Activated gamma-delta T cell treated with anti-CD3 and anti-CD28 coated beads, Interleukin-2, amount 50 U/mL, for 16 hours (primary cell): ENCODE measurements around the gene TIAL1.
"Not testable (repeated sequence)": the region's sequence is repeated elsewhere in the genome, so short reads cannot be mapped to it uniquely, and the experiment has no call there.

ENCODE experiments used
- DNase-seq: peaks from one replicate; pipeline ENCODE4 v3.0.0-alpha.2; 2020; ENCODE audit warnings: low read depth

TIAL1 gene

DNA sequence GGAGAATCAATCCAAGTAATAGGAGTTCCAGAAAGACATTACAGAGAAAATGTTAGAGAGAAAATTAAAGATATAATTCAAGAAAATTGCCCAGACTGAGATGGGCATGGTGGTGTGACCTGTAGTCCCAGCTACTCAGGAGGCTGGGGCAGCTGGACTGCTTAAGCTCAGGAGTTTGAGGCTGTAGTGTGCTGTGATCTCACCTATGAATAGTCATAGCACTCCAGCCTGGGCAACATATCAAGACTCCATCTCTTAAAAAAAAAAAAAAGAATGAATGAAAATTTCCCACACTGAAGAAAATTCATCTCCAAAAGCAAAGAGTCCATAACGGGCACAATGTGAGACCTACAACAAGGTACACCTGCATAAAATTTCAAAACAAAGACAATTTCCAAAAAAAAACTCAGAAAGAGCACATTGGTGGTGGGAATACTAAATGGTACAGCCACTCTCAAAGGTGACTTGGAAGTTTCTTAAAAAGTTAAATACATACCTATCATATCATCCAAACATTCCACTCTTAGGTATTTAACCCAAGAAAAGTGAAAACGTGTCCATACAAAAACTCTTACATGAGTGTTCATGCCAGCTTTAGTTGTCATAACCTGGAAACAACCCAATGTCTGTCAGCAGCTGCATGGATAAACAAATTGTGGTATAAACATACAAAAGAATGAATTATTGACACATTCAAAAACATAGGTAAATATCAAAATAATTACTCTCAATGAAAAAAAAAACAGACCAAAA, 47.3 kb downstream of the TIAL1 start:
- DNase-seq = no peak

DNA sequence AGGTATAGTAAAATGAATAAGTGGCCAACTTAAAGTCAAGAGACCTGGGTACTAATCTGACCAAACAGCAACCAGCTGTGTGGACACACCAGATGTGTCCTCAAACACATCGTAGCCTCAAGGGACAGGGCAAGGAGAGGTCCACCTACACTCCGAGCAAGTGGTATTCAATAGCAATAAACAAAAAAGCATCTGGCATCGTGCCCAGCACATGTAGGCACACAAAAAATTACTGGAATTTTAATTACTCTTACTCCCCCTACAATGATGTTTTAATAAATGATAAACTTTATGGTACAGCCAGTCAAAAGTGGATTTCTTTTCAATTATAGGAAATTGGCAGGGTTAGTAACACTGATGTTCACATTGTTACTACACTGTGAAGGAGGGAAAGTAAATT, 50.8 kb downstream of the TIAL1 start:
- no peak for DNase-seq

DNA sequence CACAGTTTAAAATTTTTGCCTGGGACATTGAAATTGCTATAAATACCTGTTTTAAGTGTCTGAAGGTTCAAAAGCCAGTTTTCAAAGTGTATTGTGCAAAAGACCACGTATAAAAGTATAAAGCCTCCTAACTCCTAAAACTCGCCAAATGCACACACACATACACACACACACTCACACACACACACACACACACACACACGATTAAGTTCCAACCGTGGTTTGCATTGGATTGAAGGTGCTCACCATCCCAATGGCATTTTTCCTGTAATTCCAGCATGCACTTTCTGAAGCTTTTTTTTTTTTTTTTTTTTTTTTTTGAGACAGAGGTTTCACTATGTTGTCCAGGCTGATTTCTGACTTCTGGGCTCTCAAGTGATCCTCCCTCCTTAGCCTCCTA, 51.5 kb downstream of the TIAL1 start:
- DNase-seq = no peak

DNA sequence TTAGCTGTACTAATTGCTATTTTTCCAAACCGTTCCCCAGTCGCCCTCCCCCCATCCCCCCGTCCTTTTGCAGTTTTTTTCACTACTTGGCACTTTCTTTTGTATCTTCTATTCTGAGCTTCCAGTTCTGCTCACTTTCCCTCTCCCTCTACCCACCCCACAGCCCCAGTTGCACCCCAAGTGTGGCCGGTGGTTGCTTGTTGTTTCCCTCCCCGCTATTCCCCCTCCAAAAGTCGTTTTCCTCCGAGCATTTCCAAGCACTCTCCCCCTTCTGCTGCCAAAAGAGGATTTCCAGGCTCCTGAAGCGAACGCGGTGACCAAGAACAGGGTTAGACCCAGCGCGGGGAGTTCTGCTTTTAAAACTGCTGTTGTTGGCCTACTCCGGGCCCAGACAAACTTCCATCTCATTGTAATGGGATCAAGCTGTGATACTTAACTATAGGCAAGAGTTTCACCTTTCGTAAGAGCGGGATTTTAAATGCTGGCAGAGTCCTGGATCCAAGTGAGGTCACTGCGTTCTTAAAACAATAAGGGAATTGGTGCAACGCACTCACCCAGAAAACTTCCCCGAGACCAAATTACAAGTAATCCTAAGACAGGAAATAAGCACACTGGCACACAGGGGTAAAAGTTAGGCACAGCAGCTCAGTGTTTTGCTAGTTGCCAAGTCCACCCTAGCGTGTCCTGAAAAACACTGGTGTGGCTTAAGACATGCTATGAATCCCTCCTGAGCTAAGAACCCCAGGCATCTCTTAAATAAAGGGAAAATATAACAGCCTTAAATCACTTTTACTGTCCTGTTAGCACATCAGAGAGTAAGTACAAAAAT, 52.7 kb downstream of the TIAL1 start:
- DNase-seq = no peak

- DNase-seq = peak; percentile 49
Observed at GRCh38 chr10:119542988-119543813, 53.6 kb downstream of the TIAL1 start.

- DNase-seq = peak; percentile 68
Observed at GRCh38 chr10:119542357-119542987, 54.3 kb downstream of the TIAL1 start, which contains the start of gene RGS10. Gene RGS10, minus strand, starts transcription at chr10:119542719. Its CDS starts 81 bp downstream, at chr10:119542638.

GRCh38 chr10:119541459-119542356, 55.1 kb downstream of the TIAL1 start:
- peak; percentile 33 for DNase-seq

DNA sequence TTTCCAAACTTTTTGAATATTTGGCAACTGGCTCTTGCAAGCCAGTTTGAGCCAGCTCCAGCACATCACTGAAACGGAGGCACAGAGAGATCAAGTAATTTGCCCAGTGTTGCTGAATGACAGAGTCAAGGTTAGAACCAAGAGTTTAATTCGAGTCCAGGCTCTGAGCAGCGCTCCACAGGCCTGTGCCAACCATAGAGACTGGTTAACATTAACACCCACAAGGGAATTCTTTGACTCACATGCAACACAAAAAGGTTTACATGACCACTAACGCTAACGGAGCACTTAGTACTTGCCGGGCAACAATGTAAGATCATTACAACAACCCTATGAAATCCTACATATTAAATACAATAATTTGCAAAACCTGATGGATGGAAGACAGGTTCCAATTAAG, 55.7 kb downstream of the TIAL1 start:
- DNase-seq = no peak

DNA sequence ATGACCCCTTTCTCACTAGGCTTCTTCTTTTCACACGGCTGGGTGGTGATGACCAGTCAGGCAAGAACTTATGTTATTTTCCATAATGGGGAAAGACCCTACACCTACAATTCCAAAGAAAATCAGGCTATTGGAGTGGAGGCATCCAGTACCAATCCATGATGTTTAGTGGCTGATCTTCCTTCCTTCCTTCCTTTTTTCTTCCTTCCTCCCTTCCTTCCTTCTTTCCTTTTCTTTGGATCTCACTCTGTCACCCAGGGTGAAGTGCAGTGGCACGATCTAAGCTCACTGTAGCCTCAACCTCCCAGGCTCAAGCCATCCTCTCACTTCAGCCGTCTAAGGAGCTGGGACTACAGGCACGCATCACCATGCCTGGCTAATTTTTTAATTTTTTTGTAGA, 56.7 kb downstream of the TIAL1 start:
- no peak for DNase-seq

- DNase-seq = no peak
Observed at GRCh38 chr10:119539359-119539825, 57.4 kb downstream of the TIAL1 start.

- no peak for DNase-seq
Observed at GRCh38 chr10:119538632-119539358, 58.0 kb downstream of the TIAL1 start.

DNA sequence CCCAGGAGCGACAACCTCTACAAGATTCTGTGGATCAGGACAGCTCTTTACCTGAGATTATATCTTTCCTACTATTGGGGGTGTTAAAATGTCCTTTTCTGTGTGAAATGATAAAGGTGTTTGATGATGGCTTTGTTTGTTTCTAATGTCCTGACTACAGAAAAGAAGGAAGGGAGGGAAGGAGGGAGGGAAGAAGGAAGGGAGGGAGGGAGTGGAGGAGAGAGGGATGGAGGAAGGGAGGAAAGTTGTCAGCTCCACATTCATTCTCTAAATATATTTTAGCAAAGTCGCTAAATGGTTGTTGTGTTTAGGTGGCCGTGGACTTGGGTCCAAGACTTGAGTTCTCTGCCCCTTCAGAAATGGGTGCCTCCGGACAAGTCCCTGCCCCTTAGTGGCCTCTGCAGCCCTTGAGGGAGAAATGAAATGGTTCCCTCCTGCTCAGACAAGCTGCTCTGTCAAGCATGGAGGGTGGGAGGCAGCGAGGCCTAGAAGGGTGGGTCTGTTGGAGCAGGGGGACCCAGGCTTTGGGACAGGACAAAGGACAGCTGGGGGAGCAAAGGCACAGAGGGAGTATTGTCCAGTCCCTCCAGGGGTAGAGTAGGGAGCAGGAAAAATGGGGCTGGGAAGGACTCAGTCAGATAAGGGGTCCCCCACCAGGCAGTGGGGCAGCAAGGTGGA, 58.7 kb downstream of the TIAL1 start:
- no peak for DNase-seq

DNA sequence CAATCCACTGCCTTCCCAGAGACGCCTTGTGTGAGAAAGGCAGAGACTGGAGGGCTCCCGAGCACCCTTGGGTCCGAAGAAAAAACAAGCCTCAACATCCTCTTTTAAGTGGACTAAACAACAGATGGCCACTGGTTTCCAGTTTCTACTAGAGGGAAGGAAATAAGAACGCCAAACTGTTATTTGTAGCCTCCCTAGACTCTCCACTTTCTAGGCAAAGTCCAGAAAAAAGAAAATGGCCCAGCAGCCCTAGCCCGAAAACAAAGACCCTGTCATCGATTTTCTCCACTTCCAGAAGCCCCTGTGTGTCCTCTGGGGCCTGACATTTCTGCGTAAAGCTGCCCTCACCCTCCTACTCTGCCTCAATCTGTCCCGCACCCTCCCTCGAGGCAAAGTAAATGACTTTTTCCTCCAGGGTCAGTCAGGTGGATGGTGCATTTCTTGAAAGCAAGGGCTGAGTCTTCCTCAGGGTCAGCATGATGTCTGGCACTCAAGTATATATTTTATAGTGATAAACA, 60.2 kb downstream of the TIAL1 start:
- no peak for DNase-seq

DNA sequence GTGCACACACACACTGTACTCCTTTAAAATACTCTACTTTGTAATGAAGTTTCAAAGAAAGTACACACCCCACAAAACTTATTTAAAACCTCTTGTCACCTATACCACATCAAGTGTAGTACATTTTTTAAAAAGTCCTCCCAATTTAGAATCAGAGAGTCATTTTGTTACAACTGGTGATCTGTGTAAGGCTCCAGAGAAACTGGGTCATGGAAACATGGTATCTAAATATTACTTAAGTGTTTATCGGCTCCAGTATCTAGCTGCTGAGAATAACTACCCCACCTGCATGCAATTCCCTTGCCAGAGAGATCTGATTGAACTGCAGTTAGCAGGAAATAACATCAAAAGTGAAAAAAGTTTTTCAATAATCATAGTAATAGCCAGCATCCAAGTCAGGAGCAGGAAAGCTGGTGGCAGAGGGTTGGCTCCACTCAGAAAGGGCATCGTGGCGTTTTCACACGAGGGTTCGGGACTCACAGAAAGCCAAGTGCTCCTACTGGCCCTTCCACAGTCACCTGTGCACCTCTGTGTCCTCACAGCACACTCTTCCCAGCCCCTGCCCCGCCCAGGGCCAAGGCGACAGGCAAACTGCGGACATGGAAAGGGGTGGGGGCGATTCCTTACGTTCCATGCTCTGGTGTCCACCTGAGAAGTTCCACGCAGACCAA, 60.8 kb downstream of the TIAL1 start:
- no peak for DNase-seq

GRCh38 chr10:119535305-119535704, 61.5 kb downstream of the TIAL1 start:
- no peak for DNase-seq

DNA sequence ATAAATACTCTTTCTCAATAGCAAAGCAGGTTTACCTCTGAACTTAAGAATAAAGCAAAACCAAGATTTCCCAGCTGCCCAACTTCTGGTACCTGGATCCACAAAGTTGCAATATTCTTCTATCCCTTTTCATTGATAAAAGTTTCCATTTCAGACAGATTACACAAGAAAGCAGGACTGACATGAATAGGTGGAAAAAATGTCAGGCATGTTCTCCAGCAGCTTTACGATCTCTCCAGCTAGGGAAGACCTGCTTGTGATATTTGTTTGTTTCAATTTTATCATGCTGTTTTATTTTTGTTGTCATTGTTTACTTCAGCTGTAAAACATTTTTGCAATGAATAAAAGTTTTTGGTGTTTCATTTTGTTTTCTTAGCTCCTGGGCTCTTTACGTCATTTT, 63.3 kb downstream of the TIAL1 start:
- no peak for DNase-seq

GRCh38 chr10:119532791-119533190, 64.0 kb downstream of the TIAL1 start:
- DNase-seq = not testable (repeated sequence)

- DNase-seq = not testable (repeated sequence)
Observed at GRCh38 chr10:119532251-119532650, 64.5 kb downstream of the TIAL1 start.

DNA sequence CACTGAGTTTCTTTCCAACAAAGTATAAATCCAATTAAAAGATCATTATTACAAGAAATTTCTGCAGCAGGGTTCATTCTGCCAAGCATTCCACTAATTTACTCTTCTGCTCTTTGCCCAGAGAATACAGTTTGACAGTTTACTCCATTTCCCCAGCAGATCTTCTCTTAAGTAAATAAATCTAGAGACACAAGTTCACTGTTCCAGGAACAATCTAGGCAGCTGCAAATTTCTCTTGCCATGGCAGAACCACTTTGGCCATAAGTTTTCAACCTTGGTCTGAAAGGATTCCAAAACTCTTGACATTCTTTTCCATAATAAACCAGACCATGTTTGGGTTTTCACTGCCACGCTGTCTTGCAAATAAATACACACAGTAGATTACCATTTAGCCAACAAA, 65.7 kb downstream of the TIAL1 start:
- no peak for DNase-seq
